Islet of Langerhans (tissue), 1 donor: ENCODE data around the gene TRAPPC14.
"Not testable (repeated sequence)": the region's sequence is repeated elsewhere in the genome, so short reads cannot be mapped to it uniquely, and the experiment has no call there.

Experiments
- FAIRE-seq: peaks from one replicate; lab custom pipeline; 2011; peaks lifted over from hg19 to GRCh38; lab: Jason Lieb, UNC

Gene TRAPPC14

GRCh38 chr7:100153708-100154535 is 4.6 kb downstream of the TRAPPC14 start:
- no peak for FAIRE-seq

DNA sequence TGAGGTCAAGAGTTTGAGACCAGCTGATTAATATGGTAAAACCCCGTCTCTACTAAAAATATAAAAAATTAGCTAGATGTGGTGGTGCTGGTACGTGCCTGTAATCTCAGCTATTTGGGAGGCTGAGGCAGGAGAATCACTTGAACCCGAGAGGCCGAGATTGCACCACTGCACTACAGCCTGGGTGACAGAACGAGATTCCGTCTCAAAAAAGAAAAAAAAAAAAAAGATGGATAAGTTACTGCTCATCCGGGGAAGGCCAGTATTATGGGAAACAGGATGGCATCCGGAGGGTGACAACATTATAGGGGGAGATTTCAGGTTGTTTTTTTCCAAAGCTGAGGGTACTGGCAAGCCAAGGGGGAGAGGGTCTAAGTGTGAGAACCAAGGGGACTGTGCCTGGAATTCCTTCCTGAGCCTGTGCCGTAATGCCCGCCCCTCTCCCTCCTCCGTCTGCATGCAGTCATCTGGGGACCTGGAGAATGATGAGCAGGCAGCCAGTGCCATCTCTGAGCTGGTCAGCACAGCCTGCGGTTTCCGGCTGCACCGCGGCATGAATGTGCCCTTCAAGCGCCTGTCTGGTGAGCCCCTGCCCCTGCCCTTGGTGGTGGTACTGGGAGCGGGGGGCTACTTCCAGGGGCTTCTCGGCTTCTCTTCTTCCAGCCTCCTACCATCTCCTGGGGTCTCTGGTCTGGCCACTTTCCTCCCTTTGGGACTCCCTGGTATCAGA is 5.4 kb downstream of the TRAPPC14 start:
- no peak for FAIRE-seq

- no peak for FAIRE-seq
These were observed 6.1 kb downstream of the TRAPPC14 start for GRCh38 chr7:100152404-100152803.

DNA sequence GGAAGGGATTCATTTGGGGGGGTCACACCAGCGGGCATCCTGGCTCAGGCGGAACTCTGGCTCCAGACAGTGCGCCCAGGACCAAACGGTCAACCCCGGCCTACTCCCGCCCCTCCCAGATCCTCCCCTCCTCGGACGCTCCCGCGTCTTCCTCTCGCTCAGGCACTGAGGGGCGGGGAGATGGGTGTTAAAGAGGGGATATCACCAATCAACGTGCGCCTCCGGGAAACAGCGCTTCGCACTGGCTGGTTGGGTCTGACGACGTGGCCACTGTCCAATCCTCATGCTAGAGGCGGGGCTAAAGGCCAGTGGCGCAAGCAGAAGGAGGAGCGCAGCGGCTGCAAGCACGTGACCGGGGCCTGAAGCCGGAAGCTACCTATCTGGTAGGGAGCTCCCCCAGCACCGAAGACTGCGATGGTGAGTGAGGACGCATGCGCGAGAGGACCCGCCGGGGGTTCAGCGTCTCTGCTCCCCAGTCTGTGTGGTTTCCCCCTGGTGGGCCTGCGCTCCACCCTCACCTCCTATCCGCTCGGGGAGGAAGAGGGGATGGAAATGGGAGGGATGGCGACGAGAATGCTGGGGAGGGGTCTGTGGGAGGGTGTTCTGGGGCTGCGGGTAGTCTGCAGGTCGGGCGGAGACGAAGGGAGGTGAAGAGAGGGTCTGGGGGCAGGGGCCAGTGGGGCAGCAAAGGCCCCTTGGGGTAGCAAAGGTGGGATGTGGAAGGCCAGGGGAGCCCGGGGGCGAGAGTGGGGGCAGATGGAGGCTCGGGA is 9.8 kb downstream of the TRAPPC14 start, which contains the start of gene LAMTOR4:
TSS of gene LAMTOR4 (plus strand) at position 360 of the 770 bp plus-strand sequence. CDS start at position 415, 55 bp downstream.
- FAIRE-seq: no peak

DNA sequence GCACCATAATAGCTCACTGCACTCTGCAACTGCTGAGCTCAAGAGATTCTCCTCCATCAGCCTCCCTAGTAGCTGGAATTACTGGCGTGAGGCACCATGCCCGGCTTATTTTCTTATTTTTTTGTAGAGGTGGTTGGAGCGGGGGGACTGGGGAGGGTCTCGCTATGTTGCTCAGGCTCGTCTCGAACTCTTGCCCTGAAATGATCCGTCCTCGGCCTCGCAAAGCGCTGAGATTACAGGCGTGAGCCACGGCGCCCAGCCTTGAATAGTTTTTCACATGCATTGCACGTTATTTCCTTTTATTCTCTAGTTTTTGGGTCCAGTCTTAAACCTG is 10.3 kb downstream of the TRAPPC14 start:
- no peak for FAIRE-seq

- FAIRE-seq: no peak
These were observed 11.2 kb downstream of the TRAPPC14 start for GRCh38 chr7:100147278-100147677.

DNA sequence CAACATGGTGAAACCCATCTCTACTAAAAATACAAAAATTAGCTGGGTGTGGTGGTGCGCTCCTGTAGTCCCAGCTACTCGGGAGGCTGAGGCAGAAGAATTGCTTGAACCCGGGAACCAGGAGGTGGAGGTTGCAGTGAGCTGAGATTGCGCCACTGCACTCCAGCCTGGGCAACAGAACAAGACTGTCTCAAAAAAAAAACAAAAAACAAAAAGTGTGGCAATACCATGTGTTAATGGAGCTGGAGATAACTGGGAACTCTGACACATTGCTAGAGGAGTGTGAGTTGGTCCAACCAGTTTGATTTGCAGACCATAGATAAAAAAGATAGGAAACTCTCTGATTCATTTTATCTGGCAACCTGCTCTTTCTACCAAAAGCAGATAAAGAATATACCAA is 12.2 kb downstream of the TRAPPC14 start:
- FAIRE-seq: not testable (repeated sequence)

- no peak for FAIRE-seq
These were observed 16.1 kb downstream of the TRAPPC14 start for GRCh38 chr7:100142461-100142860.

- no peak for FAIRE-seq
These were observed 17.0 kb downstream of the TRAPPC14 start for GRCh38 chr7:100141555-100141949.

- FAIRE-seq: no peak
These were observed 20.4 kb downstream of the TRAPPC14 start for GRCh38 chr7:100137851-100138760.

- FAIRE-seq: no peak
These were observed 25.8 kb downstream of the TRAPPC14 start for GRCh38 chr7:100132697-100133151.

- FAIRE-seq: no peak
These were observed 26.4 kb downstream of the TRAPPC14 start for GRCh38 chr7:100132126-100132525.

GRCh38 chr7:100130608-100131453 is 27.7 kb downstream of the TRAPPC14 start:
- no peak for FAIRE-seq

DNA sequence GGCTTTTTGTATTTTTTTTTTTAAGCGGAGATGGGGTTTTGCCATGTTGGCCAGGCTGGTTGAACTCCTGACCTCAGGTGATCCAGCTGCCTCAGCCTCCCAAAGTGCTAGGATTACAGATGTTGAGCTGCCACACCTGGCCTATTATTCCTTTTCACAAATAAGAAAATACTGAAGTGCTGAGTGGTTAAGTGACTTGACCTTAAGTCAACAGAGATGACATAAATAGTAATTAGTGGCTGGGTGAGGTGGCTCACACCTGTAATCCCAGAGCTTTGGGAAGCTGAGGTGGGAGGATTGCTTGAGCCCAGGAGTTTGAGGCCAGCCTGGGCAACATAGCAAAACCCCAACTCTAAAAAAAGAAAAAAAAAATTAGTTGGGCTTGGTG is 28.3 kb downstream of the TRAPPC14 start:
- not testable (repeated sequence) for FAIRE-seq

- no peak for FAIRE-seq
These were observed 29.9 kb downstream of the TRAPPC14 start for GRCh38 chr7:100128637-100128963.

DNA sequence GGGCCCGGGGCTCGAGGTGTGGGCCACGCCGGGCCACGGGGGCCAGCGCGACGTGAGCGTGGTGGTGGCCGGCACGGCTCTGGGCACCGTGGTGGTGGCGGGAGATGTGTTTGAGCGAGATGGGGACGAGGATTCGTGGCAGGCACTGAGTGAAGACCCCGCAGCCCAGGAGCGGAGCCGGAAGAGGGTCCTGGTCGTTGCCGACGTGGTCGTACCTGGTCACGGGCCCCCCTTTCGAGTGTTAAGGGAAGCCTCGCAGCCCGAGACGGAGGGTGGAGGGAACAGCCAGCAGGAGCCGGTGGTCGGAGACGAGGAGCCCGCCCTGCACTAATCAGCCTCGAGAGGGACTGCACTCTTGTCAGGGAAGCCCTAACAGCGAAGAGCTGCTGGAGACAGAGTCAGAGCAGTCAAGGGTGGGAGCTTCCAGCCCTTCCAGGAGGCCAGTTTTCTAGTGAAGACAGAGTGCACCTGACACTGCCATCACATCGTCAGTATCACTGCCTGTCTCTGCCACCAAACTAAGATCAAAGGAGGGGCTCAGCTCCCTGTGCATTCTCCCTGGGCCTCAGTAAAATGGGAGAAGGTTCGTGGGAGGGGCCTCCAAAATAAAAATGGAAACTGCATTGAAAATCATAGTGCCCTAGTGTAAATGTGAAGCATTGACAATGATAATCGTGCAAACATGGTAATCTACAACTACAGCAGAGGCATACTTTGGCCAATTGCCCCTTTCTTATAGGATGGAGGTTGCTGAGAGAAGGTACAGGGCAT is 30.5 kb downstream of the TRAPPC14 start:
- no peak for FAIRE-seq

GRCh38 chr7:100126931-100127865 is 31.3 kb downstream of the TRAPPC14 start, which contains the start of gene MBLAC1:
MBLAC1 (plus strand) TSS chr7:100126967; CDS start chr7:100127396, 429 bp downstream.
- FAIRE-seq: no peak

- no peak for FAIRE-seq
These were observed 32.1 kb downstream of the TRAPPC14 start for GRCh38 chr7:100126239-100126930.
